GM18508 (cell line): ENCODE data around the gene TBXAS1.
A peak's percentile ranks its signal among the peaks of the same experiment; 100 is the strongest.
"Not testable (repeated sequence)": the region's sequence is repeated elsewhere in the genome, so short reads cannot be mapped to it uniquely, and the experiment has no call there.

Experiments
- ATAC-seq: cut with Tn5 transposase; IDR thresholded peaks from one replicate; pipeline ENCODE4 v1.9.1; 2021; ENCODE audit warnings: moderate number of reproducible peaks; ENCODE audit not compliant: insufficient read depth, unreplicated experiment

Gene TBXAS1

DNA sequence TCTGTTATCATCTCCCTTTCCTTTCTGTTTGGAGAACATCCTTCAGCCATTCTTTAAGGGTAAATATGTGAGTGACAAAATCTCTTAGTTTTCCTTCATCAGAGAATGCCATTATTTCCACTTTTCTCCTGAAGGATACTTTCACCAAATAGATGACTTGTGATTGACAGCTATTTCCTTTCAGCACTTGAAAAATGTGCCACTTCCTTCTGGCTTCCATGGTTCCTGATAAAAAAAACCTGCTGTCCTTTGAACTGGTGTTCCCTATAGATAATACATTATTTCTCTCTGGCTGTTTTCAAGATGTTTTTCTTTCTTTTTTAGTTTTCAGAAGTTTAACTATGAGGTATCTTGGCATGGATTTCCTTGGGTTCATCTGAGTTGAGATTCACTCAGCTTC lies 79.7 kb downstream of the TBXAS1 start:
- ATAC-seq, result no peak

DNA sequence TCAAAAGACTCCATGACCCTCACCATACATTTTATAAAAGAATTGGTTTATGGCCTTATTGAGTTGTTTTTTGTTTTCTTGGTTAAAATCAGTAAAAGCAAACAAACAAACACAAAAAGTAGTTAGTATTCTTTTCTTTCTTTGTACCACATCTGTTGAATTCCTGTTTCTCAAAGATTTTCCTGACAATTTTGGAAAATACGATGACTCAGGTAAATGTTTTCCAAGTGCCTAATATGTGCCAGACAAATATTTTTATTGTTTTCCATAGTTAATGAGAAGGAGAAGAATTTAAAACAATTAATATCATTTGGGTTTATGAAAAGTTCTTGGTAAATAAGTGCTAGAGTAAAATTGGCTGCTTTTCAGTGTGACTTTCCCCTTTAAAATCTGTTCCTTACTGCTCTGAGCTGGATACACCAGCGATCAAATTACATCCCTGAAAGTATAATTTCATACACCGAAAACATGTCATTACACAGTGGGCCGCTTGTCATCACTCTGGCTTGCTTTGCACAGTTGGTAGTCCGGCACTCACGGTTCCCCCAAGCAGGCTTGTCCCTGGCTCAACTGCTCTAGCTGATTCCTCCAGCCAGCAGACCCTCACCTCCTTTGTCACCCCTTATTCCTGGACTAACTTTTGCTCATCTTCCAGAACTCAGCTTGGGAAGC lies 80.5 kb downstream of the TBXAS1 start:
- no peak for ATAC-seq

DNA sequence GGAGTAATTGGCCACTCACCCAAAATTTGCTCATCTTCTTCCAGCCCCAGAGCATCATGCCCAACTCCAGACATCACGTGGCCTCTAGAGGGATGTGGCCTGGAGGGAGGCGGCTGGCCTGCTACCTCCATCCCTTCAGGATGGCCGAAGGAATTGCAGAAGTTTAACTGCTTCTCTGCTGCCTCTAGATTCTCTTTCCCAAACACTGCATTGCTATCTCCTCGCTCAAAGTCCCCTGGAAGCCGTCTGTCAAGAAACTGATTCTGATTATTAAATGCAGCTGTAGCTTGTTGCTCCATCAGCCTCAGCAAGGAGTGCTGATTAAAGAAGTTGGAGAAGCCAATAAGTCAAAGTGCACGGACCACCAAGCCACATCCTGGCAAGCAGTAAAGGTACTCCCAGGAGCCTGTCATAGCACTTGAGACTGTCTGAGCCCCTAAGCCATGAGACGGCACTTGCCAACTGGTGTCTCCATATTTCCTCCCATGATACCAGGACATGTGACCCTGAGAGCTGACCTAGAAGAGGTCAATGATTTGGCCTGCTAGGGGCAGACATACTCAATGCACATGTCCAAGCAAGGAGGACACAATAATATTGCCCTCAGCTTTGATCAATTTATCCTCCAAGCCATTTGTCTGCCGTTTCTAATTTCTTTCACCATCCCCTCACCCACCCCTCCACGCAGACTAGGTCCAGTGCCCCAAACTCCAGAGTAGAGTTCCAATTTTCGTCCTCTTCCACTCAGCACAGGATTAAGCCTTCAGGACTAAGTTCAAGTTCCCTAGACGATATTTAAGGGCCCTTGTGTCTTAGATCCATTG lies 84.2 kb downstream of the TBXAS1 start:
- no peak for ATAC-seq

DNA sequence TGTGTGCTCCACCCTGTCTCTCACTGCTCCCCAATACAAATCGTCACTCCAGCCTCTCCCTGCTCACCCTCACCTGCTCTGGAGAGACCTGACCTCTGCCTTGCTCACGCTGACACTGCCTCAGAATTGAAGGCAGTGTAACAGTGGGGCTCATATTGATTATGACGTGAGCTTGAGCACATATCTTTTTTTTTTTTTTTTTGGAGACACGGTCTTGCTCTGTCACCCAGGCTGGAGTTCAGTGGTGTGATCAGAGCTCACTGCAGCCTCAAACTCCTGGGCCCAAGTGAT lies 84.7 kb downstream of the TBXAS1 start:
- ATAC-seq, result no peak

DNA sequence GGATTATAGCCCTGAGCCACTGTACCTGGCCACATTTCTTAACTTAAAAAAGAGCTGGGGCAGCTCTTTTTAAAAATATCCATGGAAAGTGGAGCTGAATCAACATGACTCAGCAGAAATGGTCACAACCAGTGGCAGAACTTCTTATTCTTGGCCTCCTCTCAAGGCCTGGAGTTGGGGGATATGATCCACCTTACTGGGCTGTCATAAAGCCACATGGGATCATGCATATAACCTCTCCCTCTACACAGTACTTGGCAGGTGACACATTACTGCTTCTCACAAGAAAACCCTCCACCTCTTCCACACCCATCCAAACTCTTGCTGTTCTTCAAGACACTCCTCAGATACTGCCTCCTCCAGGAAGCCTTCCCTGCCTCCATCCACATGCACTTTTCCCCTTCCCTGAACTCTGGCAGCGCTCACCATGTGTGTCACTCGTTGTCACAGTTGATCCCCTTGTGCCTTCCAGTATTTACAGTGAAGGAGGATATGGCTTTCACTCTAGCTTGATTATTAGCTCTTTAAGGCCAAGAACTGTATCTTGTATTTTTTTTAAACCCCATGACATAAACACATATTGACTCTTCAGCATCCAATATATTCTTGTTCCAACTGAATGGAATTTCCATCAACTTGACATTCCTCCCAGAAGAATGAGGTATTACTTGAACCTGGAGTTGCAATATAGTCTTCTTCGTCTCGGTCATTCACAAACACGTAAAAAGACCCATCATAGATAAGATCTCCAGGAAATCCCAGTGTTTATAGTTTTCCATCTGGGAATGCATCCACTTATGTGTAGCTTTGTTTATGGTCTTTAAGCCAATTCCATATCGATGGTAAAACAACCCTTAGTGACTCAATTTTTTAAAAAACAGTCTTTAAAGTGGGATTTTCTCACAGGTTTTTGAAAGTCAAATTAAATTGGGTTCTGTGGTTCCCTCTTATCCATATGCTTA lies 85.5 kb downstream of the TBXAS1 start:
- ATAC-seq, result no peak

DNA sequence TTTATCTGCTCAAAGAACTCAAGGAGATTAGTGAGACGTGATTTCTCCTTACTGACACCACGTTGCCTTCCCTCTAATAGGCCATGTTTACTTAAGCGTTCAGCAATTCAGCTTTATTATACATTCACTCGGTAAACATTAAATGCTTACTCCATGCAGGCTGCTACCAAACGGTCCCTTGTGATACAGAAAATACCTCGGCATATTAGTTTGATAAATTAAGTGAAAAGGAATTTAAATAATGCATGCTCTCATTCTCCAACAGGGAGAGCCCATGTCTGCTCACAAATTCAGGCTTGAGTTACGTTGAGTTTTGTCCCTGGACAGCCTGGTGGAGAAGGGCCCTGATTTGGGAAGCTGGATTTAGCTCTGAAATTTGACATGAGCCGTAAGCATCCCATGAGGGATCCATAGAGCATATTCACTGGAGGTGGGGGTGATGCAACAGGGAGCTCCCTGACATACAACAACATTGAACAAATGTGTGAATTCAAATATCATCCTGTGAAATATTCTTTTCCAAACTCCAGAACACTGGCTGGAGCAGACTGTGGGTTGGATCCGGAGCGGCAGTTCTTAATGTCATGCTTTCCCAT lies 86.3 kb downstream of the TBXAS1 start:
- no peak for ATAC-seq

DNA sequence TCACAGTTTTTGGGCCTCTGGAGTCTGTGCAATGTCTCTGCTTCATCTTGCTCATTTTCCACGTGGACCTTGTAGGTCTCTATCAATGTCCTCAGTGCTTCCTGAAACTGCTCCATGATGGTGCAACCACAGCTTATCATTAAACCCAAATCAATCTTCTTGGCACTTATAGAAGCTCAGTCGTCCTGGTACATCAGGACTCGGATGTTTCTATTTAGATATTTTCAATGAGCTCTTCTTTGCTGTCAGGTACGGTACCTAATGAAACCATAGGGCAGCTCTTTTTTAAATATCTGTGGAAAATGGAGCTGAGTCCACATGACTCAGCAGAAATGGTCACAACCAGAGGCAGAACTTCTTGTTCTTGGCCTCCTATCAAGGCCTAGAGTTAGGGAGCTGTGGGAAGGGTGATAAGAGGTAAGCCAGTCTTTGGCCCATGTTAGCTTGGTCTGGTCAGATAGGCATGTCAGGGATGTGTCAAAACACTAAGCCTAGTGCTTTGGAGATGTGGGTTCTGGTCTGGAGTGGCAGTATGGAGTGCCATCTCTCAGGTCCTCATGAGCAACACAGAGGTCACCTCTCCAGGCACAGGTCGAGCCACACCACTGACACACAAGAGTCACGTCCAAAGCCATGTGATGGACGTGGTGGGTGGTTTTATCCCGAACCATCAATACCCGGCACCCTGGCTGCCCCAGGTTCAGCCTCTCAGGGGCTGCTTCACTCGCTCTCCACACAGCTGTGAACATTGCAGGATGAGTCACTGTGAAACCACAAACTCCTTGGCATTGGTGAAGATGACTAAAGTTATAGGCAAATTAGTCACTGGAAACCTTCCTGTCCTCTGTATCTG lies 87.0 kb downstream of the TBXAS1 start:
- peak; percentile 84 for ATAC-seq

DNA sequence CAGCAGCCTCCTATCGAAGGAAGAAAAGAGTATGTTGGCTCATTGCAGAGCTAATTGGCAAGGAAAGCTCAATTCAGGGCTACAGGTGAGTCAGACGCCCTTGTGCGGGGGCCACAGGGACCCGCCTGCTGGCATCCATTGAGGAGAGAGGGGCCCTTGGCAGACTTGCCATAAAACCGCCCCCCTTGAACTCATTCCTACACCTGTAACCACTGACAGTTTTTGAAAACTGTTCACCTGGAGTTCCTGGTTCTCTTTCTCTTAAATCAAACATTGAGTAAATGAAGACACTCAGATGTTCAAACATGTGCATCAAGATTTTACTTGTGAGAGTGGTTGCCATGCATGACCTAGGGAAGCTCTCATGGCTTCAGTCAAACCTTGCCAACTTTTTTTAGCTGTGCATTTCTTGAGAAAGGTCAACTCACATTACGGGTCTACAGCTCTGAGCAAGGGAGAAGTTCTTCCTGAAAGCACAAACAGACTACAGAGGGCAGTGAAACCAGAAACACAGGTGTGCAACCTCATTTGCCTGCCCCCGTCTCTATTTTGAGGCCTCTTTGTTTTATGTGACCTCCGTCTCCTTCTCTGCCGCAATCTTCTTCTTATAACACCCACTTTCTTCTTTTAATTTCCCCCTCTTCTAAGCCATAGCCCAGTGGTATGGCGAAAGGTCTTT lies 87.8 kb downstream of the TBXAS1 start:
- ATAC-seq, result peak; percentile 43

DNA sequence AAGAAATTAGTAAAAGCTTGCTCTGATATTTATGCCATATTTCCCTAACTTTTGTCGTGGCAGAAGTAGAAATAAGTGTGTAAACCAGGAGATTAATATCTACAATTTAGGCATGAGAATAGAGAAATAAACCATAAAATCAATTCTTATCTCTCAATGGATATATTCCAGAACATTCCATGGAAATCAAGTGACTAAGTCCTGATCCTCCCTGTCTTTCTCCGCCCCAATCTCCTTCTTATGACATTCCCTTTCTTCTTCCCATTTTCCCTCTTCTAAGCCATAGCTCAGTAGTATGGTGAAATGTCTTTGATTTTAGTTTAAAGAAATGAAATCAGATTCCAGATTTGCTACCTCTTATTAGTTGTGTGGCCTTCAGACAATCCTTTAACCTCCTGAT lies 88.8 kb downstream of the TBXAS1 start:
- ATAC-seq, result no peak

DNA sequence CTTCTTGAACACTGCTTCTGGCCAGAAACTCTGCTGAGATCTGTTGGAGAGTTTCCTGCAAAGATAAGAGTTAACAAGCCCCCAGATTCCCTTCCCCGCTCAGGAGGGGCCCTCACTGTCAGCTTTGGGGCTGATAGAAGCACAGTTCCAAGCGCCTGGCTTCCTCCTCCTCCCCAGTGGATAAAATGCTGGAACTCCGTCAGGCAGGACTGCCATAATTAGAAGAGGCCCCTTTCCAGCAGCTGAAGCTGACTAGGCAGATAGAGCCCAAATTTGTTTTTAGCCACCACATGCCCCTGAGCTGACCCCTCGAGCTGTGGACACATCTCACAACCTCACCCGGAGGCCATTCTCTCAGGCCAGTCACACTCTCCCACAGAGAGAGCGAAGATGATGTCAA lies 89.4 kb downstream of the TBXAS1 start:
- no peak for ATAC-seq

DNA sequence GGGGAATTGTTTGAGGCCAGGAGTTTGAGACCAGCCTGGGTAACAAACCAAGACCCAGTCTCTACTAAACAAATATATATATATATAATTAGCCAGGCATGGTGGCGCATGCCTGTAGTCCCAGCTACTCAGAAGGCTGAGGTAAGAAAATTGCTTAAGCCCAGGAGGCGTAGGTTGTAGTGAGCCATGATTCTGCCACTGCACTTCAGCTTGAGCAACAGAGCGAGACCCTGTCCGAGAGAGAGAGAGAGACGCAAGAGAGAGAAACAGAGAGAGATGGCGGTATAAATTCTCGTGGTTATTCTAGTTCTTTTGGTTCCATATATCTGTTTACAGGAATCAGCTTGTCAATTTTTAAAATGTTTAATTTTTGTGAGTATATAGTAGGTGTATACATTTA lies 94.0 kb downstream of the TBXAS1 start:
- ATAC-seq, result no peak

DNA sequence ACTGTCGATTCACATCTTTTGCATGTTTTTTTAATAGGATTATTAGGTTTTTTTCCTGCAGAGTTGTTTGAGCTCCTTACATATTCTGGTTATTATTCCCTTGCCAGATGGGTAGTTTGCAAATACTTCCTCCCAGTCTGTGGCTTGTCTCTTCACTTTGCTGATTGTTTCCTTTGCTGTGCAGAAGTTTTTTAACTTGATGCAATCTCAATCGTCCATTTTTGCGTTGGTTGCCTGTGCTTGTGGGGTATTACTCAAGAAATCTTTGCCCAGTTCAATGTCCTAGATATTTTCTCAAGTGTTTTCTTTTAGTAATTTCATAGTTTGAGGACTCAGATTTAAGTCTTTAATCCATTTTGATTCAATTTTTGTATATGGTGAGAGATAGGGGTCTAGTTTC lies 95.4 kb downstream of the TBXAS1 start:
- no peak for ATAC-seq

DNA sequence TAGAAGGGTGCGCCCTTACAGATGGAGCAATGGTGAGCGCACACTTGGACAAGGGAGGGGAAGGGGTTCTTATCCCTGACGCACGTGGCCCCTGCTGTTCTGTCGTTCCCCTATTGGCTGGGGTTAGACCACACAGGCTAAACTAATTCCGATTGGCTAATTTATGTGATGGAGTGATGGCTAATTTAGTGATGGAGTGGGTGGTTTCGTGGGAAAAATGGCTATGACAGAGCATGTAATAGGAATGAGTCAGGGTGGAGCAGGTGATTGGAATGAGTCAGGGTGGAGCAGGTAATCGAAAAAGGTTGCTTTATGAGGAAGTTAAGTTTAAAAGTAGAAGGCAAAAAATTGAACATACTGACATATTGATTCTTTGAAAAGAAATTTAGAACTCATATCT lies 100.2 kb downstream of the TBXAS1 start:
- ATAC-seq, result not testable (repeated sequence)

DNA sequence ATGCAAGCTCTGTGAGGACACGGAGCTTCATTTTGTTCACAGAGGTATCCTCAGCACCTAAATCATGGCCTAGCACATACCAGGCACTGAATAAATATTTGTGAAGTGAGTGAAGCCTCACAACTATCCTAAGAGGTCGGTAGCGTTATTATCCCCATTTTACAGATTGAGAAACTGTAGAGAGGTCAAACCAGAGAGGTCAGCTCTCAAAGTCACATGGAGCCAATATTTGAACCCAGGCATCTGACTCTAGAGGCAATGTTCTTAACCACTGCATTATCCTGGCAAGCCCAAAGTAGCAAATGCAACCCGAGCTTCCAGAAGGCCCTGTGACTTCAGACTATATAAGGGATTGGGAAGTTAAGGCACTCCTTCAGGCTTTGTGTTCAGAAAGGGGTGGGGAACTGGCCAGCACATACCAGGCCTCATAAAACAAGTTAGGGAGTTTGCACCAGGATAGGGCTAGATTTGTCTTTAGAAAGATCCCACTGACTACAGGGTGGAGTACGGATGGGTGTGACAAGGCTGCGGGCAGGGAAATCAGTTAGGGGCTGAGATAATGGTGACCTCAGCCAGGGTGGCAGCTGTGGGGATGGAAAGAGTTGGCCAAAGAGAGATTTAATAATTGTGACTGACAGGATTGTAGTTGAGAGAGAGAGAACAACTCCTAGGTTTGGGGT lies 101.4 kb downstream of the TBXAS1 start:
- ATAC-seq, result no peak

DNA sequence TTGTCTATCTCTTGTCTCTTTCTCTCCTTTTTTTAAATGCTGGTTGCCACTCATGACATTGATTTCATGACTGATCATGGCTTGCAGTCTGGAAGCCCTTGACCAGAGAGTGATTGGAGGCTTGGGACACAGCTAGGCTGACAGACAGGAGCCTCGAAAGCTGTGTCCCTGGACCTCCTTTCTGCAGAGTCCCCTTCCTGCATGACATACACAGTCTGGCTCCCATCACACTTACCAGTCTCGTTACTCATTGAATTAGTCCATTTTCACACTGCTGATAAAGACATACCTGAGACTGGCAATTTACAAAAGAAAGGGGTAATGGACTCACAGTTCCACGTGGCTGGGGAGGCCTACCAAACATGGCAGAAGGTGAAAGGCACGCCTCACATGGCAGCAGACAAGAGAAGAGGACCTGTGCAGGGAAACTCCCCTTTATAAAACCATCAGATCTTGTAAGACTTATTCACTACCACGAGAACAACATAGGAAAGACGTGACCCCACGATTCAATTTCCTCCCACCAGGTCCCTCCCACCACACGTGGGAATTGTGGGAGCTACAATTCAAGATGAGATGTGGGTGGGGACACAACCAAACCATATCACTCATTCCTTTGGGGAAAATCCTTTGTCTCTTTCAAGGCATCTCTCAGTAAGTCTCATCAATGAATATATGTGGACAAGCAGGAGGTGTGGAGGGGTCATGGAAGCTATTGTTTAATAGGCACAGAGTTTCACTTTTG lies 102.3 kb downstream of the TBXAS1 start:
- ATAC-seq, result no peak

DNA sequence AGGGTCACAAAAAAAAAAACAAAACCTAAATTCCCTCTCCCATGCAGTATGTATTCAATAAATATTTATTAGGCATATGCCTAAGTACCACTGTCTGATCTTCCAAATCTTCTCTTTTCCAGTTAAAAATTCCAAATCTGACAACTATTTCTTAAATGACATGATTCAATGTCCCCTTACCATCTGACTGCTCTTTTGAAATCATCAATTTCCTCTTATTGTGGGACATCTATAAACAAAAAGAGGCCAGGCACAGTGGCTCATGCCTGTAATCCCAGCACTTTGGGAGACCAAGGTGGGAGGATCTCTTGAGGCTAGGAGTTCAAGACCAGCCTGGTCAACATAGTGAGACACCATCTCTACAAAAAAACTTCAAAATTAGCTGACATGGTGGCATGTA lies 103.5 kb downstream of the TBXAS1 start:
- no peak for ATAC-seq

DNA sequence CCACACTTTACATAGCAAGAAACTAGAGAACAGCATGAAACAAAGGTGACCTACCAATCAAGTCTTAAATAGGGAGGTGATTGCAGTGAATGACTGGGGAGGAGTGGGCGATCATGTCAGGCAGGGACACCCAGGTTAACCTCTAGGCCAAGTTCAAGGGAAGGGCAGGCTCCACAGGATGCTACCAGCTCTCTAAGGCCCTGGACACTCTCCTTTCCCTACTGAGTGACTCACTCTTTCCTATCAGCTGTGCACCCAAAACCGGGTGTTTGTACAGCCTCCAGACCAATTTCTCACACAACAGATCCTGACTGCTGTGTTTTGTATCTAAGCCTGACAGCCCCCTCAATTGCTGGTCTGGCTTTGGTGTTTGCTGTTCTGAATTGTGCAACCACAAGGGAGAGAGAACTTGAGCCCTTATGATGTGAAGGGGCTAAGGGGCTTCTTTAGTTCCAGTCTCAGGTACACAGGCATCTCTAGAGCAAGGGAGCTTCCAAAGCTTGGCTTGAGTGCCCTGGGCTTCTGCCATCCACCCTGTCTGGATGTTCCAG lies 107.8 kb downstream of the TBXAS1 start:
- ATAC-seq, result no peak

DNA sequence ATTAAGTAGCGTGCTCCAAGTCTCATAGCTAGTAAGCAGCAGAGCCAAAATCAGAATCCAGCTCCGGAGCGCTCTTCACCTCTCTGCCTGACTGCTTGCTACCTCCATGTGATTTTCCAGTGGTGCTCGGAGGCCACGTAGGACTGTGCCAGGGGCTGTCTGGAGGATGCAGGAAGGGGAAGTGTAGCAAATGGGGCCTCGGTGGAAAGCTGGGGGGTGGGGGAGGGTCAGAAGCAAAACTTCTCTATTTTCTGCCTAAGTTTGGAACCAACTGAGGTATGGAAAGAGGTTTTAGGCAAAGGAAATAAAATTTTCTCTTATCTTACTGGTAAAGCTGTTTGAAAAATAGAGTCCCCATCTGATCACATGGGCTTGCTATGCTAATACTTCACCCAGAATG lies 108.7 kb downstream of the TBXAS1 start:
- no peak for ATAC-seq
